GM12801 (cell line): ENCODE data around the gene XKR8.

Source experiments
- TF ChIP-seq, protein P1 (sequence below): IDR thresholded peaks from one replicate; pipeline ENCODE4 v1.5.1; 2011; ENCODE audit warnings: control low read depth; ENCODE audit not compliant: insufficient read length; ENCODE audit errors: extremely low read depth

XKR8 gene, protein sequence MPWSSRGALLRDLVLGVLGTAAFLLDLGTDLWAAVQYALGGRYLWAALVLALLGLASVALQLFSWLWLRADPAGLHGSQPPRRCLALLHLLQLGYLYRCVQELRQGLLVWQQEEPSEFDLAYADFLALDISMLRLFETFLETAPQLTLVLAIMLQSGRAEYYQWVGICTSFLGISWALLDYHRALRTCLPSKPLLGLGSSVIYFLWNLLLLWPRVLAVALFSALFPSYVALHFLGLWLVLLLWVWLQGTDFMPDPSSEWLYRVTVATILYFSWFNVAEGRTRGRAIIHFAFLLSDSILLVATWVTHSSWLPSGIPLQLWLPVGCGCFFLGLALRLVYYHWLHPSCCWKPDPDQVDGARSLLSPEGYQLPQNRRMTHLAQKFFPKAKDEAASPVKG

DNA sequence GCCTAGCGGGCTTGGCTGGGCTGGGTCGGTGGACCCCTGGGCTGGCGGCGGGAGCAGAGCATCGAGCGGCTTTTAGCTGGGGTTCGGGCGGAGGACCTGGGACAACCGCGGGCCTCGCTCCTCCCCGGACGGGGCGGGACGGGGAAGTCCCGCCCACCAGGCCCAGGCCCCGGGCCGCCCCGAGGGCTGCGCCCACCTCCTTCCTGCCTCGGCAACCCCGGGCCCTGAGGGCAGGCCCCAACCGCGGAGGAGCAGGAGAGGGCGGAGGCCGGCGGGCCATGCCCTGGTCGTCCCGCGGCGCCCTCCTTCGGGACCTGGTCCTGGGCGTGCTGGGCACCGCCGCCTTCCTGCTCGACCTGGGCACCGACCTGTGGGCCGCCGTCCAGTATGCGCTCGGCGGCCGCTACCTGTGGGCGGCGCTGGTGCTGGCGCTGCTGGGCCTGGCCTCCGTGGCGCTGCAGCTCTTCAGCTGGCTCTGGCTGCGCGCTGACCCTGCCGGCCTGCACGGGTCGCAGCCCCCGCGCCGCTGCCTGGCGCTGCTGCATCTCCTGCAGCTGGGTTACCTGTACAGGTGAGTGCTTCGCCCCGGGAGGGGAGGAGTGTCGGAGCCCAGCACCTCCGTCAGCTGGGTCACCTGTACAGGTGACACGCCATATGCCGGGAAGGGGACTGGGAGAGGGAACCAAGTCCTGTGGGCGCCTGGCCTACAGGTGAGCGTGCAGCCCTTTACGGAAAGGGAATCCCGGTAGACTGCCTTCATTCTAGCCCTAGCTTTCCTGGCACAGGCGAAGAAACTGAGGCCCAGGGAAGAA is at the start of gene XKR8:
XKR8 (plus strand) TSS at position 182 of the 812 bp plus-strand sequence; CDS start at position 279, 97 bp downstream.
- TF ChIP-seq, protein P1, sequence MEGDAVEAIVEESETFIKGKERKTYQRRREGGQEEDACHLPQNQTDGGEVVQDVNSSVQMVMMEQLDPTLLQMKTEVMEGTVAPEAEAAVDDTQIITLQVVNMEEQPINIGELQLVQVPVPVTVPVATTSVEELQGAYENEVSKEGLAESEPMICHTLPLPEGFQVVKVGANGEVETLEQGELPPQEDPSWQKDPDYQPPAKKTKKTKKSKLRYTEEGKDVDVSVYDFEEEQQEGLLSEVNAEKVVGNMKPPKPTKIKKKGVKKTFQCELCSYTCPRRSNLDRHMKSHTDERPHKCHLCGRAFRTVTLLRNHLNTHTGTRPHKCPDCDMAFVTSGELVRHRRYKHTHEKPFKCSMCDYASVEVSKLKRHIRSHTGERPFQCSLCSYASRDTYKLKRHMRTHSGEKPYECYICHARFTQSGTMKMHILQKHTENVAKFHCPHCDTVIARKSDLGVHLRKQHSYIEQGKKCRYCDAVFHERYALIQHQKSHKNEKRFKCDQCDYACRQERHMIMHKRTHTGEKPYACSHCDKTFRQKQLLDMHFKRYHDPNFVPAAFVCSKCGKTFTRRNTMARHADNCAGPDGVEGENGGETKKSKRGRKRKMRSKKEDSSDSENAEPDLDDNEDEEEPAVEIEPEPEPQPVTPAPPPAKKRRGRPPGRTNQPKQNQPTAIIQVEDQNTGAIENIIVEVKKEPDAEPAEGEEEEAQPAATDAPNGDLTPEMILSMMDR: no peak

DNA sequence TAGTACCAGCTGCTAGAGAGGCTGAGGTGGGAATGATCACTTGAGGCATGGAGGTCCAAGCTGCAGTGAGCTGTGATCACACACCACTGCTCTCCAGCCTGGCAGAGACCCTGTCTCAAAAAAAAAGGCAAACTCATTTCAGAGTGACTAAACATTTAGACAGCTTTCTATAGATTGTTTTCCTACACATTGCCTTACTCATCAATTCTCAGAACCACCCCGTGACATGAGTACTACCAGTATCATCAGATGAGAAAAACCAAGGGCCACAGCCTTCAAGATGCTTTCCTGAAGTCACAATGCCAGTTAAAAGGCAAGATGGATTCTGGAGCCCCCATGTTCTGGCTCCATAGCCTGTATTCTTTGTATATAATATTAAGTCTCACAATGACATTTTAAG is 47.3 kb upstream of the XKR8 start:
- TF ChIP-seq, protein P1: no peak

DNA sequence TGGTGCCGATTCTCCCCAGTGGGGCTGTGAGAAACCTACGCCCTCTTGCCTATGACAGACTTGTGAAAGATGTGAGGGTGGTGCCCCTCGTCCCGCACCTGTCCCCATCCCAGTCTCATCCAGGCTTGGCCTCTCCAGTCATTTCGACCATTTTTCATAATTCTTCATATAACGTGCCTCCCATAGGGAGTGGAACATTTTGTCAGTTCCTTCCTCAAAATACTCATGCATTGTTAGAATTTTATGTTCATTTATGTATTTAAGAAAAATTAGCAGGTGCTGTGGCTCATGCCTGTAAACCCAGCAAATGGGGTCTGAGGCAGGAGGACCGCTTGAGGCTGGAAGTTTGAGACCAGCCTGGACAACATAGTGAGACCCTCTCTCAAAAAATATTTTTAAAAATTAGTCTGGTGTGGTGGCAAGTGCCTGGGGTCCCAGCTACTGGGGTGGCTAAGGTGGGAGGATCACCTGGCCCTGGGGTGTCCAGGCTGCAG is 44.6 kb upstream of the XKR8 start:
- TF ChIP-seq, protein P1: no peak

DNA sequence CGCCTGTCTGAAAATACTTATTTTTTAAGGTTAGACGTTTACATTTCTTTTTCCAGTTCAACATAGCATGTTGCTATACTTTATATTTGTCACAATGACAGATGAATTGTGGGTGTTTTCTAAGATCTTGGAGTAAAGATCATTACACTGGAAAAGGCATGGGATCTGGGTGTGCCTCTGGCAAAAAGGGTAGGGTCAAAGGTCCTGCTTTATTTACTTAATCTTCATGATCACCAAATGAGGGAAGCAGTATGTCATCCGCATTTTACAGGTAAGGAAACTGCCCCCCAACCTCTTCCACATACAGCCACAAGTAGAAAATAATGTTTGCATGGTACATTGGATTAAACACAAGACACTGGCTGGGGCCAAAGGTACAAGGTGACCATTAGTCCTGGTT is 37.5 kb upstream of the XKR8 start:
- TF ChIP-seq, protein P1: no peak

DNA sequence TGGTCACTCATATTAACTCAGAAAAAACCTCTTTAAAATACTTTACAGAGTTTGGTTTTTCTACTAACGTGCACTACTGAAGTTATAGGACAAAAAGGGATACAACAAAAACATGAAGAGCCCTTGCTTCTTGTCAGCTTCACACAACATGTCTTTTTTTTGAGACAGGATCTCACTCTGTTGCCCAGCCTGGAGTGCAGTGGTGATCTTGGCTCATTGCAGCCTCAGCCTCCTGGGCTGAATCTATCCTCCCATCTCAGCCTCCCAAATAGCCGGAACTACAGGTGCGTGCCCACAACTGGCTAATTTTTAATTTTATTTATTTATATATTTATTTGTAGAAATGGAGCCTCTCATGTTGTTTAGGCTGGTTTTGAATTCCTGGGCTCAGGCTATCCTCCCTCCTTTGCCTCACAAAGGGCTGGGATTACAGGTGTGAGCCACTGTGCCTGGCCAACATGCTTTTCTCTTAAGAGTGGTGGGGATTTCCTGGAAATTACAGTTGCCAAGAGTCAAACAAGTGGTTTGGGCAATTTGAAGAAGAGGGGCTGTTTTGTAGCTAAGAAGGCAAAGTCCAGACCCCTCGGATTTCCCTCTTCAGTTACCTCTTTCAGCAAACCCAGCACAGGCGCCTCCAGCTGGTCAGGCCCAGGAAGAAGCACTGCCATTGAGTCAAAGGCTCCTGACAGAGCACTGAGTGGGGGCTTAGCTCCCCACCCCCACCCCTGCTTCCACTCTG is 31.4 kb upstream of the XKR8 start:
- TF ChIP-seq, protein P1: no peak

DNA sequence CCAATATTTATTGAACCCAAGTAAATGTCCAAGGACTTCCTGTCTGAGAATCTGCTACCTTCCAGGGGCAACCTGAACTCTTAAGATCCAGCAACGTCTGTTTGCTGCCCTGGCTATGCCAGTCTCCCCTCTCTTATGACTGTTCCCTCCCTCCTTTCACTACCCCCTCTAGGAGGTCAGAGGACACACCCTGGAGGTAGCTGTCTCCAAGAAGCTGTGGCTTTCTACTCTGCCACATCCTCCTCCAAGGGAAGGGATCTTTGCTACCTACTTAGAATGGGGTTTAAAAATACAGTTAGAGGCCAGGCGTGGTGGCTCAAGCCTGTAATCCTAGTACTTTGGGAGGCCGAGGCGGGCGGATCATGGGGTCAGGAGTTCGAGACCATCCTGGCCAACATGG is 28.6 kb upstream of the XKR8 start:
- TF ChIP-seq, protein P1: no peak

- TF ChIP-seq, protein P1: no peak
Observed at GRCh38 chr1:27931759-27932158, 28.0 kb upstream of the XKR8 start.
